GM19438 (cell line): ENCODE results near the gene CELSR1.

Source experiments
- ATAC-seq: cut with Tn5 transposase; IDR thresholded peaks from one replicate; pipeline ENCODE4 v1.9.1; 2021; ENCODE audit warnings: low read depth; ENCODE audit not compliant: unreplicated experiment

Gene CELSR1

DNA sequence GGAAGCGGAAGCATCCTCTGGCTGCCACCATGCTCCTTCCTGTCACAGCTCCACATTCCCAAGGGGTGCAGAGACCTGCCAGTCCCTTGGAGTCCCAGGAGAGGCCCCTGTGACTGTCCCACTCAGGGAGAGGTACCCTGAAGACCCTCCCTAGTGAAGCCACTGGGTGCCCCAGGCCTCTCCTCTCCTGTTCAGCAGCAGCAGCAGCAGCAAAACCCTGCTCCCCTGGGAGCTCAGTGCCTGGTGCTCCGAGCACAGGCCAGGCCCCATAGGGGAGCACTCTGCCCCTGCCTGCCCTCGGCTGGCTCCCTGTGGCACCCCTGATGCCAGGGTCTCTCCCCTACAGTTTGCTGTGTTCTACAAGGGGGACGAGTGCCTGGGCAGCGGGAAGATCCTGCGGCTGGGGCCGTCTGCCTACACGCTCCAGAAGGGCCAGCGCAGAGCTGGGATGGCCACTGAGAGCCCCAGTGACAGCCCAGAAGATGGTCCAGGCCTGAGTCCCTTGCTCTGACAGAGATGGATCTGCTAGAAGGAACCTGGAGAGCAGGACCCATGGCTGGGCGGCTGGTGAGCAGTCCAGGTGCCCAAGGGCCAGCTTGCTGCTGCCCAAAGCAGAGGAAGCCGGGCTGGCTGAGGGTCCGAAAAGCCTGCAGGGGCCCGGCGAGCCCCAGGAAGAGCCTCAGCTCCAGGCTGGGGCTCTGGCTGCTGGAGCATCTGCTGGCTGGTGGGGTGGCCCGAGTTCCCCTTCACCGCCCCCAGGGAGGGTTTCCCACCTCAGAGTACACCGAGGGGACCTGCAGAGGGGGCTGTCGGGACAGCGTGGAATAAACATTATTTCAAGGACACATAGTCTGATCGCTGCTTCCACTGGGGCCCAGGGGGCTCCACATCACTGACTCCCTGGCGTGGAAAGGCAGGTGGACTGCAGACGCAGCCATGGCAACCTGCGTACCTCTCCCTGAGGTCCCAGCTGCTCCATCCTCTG lies 180.6 kb downstream of the CELSR1 start:
- no peak for ATAC-seq

DNA sequence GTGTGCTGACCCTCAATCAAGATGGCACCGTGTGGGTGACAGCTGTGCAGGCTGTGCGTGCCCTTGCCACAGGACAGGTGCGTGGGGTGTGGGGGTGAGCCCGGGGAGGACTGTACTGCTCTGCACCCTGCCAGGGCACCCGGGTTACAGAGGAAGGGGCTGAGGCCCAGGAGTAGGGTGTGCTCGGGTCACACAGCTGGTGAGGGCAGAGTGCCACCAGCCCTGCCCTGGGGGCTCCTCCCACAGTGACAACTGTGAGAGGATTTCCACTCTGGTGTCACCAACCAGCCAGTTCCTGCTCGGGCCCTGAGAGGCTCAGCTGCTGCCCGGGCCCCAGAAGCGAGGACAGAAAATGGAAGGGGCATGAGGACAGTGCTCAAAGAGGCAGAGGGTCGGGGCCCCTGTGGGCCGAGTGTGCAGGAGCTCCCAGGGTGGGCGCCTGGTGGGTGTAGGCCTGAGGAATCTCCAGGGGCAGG lies 181.4 kb downstream of the CELSR1 start:
- ATAC-seq: no peak

DNA sequence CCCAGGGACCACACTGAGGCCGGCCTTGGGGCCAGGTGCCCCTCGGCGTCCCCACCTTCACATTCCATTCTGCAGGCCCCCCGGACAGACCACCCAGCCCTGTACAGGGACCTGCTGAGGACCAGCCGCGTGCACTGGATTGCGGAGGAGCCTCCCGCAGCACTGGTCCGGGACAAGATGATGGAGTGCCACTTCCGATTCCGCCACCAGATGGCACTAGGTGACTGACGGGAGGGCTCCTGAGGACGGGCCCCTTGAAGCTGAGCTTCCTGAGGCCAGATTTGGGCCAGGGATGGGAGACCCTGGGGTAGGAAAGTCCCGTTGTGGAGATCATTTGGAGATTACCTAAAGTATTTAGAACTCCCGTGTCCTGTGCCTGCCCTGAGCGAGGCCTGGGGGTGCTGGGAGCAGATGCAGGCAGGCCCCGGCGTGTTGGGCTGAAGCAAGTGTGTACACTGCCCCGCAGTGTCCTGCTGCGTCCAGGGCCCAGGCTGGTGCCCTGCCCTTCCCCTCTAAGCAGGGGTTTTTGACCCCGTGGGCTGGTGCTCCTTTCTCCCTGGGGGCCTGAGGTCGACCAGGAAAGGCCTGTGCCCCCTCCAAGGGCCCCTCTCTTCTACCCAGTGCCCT lies 181.9 kb downstream of the CELSR1 start:
- ATAC-seq: no peak

DNA sequence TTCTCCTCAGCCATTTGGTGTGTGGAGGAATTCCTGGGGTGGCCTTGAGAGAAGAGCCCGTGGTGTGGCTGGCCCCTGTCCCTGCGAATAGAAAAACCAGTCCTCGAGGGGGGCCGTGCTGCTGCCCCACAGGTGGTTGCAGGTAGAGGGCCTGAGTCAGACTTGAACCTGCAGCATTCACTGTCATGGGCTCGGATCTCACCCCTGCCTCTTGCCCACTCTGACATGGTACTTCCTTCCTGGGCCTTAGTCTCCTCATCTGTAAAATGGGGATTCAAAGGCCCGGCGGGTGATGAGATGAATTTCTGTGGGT lies 182.5 kb downstream of the CELSR1 start:
- ATAC-seq: no peak

DNA sequence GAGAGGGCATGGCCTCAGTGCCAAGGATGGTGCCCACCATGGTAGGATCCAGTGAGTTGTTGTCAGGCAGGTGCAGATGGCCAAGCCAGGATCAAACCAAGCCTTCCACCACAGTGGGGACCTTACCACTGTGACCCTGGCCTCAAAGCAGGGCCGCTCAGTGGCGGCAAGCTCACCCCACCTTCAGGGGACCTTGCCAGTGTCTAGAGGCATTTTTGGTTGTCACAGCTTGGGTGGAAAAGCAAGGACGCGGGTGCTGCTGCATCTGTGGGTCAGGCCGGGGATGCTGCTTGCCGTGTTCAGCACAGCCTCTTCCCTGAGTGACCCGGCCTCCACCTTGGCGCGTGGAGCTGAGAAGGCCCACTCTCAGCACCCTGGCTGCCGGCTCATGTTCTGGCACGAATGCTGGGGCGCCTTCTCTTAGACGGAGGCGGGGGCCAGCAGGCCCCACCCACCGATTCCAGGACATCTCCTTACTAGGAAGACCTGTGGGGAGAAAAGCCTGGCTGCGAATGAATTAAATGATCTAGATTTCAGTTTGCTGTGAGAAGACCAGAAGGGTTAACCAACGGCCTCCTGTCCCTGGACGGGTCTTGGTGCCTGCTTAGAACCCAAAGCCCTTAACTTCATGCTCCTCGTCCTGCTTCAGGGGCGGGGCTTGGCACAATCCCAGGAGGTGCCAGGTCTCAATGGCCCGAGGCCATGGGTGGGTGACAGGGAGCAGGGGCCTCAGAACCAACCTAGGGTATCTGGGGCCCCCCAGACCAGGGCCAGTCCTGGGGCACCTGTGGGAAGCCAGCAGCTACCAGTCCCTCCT lies 183.0 kb downstream of the CELSR1 start:
- ATAC-seq: no peak

DNA sequence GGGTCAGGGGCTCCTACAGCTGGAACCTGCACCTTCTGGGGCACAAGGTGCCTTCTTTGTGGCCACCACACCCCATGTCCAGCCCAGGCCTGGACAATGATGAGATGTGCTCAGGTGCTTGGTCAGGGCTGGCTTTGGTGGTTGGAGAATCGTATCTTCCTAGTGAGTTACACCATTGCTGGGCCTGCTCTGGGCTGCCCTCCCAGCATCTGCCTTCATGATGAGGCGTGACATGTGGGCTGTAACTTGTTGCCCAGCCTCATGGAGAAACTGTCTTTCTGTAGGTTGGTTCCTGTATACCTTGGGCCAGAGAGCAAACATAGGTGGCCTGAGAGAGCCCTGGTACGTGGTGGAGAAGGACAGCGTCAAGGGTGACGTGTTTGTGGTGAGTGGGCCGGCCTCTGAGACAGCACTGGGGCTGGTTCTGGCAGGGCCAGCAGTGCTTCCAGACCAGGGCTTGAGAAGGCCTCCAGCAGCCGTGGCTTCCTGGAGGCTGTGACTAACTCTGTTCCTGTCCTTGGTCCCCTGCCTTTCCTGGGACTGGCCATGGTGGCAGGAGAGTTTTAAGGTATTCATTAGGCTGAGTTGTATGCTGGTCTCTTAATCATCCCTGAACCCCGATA lies 183.8 kb downstream of the CELSR1 start:
- ATAC-seq: no peak

DNA sequence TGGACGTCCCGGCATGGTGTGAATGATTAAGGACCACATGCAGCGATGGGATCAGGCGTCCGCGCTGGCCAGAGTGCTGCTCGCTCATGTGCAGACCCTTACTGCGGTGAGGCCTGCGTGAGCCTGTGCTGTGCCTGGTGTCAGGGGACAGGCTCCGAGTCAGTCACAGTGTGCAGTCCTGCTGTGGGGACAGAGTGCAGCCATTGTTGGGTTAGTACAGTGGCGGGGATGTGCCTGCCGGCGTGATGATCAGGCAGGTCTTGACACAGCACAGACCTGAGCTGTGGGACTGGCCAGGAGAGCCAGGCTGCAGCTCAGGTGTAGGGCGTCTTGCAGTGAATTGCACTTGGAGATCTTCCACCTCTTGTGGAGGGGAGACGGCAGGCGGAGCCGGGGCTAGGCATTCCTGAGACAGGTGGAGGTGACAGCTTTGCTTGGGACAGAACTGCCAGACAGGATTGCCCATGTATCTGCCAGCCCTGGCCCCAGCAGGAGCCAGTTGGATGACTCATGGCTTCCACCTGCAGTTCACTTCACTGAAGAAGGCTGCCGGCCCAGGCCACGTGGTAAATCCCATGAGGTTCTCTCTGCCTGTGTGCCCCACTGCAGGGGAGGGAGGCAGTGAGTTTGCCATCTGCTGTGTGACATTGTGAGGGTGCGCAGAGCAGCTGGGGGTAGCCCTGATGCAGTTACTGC lies 184.6 kb downstream of the CELSR1 start:
- ATAC-seq: no peak

DNA sequence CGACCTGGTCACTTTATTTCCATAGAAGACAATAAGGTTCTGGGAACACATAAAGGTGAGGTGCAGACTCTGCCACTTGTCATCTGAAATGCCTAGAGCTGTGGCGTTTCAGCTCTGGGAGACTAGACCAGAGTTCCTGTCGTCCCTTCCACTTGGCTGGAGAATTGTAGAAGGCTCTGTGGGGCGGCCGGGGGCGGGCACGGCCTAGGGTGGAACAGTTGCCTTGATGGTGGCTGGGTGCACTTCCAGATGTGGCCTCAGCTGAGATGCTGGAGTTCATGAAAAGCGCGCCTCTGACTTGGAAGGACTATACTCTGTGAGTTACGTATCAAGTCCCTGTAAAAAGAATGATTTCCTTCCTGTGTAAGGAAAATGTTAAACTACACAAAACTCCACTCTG lies 185.1 kb downstream of the CELSR1 start:
- ATAC-seq: no peak

DNA sequence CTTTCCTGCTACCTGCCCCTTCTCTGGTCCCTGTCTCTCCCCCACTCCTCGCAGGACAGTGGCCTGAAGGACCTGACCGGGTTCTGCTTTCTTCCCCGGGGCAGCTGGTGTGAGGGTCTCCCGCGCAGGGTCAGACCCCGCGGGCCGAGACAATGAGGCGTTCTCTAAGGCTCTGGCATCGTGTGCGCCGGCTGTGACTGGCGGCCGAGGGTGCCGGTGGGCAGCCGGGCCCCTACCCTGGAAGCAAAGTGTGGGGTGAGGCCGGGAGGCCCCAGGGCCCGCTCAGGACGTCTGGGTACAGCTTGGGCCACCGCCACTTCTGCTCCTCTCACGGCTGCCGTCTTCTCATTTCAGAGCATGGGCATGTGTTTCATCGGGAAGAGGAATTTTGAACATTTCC lies 185.7 kb downstream of the CELSR1 start:
- ATAC-seq: no peak

DNA sequence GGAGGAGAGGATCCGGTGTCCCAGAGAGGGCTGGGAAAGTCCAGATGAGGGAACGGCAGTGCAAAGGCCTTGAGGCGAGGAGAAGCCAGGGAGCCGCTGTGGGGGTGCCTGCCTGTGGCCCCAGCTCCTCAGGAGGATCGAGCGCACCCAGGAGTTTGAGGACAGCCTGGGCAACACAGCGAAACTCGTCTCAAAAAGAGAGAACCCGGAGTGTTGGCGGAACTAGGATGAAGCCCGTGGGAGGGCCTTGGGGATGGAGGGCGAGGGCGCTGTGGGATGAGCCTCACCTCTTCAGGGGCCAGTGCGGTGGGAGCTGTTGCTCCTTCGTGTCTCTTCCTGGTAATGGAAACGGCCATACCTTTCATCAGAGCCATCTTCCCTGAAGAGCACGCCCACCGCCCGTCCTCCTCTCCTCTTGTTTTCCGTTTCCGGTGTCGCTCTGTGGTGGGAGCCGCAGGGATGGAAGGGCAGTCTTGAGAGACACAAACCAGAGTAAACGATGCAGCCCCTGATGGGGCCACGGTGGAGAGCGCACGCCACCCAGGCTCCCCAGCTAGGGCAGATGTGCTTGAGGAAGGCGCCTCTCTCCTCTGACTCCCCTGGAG lies 186.2 kb downstream of the CELSR1 start:
- no peak for ATAC-seq

DNA sequence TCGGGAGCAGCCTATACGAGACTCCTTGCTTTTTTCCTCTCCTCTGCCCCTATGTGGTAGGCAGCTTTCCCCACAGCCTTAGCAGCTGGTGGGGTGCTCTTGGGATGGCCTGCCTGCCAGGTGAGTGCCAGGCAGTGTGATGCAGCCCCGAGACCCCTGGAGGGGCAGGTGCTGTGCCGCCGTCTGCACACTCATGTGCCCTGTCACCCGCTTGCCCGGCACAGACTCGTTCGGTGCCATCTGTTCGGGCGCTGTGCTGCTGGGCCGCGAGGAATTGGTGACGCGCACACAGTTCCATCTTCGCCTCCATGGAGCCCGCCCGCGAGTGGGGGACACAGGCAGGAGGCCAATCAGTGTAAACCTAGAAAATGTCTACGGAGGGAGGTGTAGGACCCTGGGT lies 186.8 kb downstream of the CELSR1 start:
- ATAC-seq: no peak

DNA sequence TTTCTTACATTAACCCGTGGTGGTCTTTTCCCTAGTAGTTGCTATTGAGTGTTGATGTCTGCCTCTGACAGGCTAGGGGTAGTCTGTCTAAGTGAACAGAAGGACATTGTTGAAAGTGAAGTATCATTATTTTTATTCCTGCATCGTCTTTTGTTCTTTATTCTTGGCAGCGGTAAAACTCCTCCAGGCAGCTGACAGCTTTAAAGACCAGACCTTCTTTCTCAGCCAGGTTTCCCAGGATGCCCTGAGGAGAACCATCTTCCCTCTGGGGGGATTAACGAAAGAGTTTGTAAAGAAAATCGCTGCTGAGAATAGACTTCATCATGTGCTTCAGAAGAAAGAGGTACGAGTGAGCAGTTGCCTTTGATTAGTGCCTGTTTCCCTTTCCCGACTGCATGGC lies 187.3 kb downstream of the CELSR1 start:
- no peak for ATAC-seq

DNA sequence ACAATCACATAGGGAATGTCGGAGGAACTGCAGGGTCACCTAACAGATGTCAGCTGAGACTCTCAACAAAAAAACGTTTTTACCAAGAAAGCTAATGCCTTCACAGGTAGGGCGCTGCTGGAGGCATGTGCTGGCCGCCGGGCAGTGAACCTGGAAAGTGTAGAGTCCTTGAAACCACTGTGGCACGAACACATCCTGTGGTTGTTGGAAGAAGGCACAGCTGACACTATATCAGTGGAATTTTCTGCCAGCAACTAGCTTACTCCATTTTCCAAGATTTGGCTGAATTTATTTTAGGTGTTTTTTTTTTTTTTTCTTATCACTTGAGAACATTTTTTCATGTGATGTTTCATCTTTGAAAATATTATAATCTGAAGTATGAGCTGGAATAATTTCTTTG lies 187.7 kb downstream of the CELSR1 start:
- ATAC-seq: no peak

DNA sequence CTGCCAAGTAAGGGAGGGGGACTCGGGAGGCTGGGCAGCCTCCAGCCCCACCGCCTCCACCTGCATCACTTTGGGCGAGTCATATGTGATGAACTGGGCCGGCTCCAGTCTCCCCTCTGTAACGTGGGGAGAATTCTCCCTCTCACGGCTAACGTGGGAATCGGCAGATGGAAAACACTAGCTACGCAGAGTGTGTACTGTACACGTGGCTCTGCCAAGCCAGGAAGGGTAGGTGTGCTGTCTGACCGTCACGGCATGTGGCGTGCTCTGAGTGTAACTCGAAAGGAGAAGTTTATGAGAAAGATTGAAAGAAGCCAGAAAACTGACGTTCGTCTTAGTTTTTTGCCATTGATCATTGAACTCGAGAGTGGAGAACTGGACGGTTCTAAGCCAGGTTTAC lies 188.2 kb downstream of the CELSR1 start:
- no peak for ATAC-seq

DNA sequence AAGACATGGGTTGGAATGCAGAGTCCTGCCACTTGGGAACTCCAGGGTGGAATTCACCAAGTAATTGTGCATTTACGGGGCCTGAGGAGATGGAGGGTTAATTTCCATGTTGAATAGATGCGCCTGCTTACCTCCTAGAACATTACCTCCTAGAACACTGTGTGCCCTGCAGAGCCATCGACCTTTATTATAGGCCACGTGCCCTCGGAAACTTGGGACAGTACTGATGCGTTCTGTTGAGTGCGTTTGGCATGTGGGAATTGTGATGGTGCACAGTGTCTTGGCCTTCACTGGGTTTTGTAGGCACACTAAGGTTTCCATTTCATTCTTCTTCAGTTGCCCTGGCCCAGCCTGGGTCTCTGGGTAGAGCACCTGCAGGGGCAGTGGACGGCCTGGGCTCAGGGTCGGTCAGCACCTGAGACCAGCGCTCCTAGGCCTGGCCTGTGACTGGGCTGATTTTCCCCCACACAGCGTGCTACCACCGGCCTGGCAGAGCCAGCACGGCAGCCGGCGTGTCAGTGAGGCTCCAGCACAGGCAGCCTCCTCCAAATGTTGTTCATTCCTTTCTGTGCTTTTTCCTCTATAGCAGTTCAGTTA lies 189.2 kb downstream of the CELSR1 start:
- no peak for ATAC-seq

DNA sequence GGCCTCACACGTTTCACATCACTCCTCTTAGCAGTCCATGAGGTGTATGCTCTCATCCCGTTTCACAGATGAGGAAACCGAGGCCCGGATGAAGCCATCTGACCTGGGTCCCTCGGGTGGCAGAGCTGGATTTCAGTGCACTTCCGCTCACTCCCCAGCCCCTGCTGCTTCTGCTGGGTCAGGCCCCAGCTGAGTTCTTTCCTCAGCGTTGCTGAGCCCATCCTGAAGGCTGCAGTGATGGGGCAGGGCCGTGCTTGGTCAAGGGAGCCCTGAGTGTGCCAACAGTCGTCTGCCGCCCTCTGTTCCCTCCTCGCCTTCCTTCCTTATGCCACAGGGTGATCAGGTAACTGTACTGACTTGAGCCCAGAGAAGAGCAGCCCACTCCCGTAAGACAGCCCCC lies 189.8 kb downstream of the CELSR1 start:
- no peak for ATAC-seq

DNA sequence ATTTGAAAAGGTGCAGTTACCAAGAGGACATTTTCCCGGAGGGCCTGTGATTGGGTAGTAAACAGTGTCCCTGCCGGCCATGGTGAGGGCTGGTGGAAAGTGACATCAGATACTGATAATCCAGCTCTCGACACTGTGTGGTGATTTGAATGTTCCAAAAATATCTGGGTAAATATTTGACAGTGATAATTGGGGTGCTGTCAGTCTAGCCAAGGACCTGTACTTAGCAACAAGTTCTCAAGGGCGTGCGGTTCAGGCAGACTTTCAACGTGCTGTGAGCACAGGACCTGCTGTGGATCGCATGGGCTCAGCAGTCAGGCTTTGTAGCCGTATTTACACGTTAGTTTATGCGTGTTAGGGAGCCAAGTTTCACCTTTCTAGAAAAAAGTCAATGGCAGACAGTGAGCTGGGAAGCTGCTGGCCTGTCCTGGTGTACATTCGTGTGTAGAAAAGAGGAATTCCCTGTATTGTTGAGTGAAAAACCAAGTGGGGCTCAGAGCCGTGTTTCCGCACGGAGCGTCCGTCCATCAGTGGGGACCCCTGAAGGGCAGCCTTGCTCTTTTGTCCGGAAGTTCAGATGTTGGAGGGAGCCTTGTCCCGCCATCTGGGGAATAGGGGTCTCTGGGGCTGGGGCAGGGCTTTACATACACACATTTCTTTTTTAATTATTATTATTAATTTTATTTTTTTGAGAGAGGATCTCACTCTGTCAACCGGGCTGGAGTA lies 190.6 kb downstream of the CELSR1 start:
- ATAC-seq: no peak

DNA sequence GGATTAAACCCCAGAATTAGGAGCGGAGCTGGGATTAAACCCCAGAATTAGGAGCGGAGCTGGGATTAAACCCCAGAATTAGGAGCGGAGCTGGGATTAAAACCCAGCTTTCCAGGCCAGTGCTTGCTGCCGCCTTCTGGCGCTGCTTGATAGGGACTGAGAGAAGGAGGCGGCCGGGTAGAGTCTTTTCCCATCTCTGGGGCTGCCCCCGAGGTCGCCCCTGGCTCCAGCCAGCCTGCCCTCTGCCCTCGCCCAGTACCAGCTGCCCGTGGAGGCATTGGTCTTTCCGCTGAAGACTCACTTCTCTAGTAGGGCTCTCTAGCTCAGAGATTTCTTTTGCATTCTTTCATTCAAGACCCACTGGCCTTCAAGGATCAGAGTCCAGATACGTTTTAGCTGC lies 196.7 kb downstream of the CELSR1 start:
- no peak for ATAC-seq

DNA sequence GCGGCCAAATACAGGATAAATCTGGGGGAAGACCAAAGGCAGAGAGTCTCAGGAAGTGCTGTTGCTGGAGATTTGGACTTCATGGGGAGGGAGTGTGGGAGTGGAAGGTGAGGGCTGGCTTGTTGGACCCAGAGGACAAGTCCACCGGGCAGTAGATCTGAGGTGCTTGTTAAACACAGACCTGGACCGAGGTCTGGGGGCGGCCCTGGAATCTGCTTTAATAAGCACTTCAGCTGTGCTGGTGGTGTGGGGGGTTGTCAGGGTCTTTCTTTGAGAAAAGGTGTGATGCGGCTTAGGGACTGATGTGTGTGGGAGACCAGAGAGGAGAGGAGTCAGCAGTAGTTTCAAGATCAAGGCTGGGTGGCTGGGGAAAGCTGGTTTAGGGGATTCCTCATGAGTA lies 197.5 kb downstream of the CELSR1 start:
- ATAC-seq: no peak
